ENCODE measurements around the gene RBMY1D.
"Not testable (repeated sequence)": the region's sequence is repeated elsewhere in the genome, so short reads cannot be mapped to it uniquely, and the experiment has no call there.

Gene RBMY1D

GRCh38 chrY:21894426-21894825, at the start of gene RBMY1D:
TSS of gene RBMY1D (minus strand) at chrY:21894526. CDS start at chrY:21892513, 2,013 bp downstream.
- DNase-seq, result not testable (repeated sequence)

- DNase-seq, result not testable (repeated sequence)
These were observed 23.6 kb upstream of the RBMY1D start, which contains the start of gene RBMY1E for GRCh38 chrY:21917932-21918331. TSS of gene RBMY1E (minus strand) at chrY:21918032. CDS start at chrY:21916054, 1,978 bp downstream.

- not testable (repeated sequence) for DNase-seq
These were observed 24.8 kb downstream of the RBMY1D start for GRCh38 chrY:21869407-21870076.

GRCh38 chrY:21845481-21845880, 48.8 kb downstream of the RBMY1D start:
- DNase-seq, result no peak

DNA sequence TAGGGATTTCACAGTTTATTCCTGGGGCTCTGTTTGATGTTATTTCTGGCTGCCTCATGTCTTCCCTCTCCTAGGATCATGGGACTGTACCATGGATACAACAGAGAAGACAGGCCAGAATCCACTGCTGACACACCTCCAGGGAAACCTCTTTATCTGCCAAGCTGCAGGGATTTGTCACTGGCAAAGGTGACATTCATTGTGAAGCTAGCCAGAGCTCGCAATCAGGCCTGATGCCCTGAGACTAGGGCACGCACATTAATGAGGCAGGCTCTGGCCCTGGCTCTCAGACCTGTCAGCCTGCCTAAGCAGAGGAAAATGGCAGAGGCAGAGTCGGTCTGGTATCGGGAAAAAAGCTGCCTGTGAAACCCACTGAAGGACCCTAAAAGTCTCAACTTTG, 52.2 kb downstream of the RBMY1D start:
- no peak for DNase-seq

GRCh38 chrY:21839489-21839888, 54.8 kb downstream of the RBMY1D start:
- DNase-seq, result no peak

- no peak for DNase-seq
These were observed 58.0 kb downstream of the RBMY1D start for GRCh38 chrY:21836343-21836742.

GRCh38 chrY:21835052-21835451, 59.3 kb downstream of the RBMY1D start:
- no peak for DNase-seq
